Body of pancreas (tissue), 4 donors: ENCODE data around the gene CLHC1. TPM values are rescaled to one million over a fixed set of nuclear protein-coding genes. Genes with fewer than 3 reads are reported as not detected.

Experiments
- ATAC-seq: fragments of 150-250 bp; one replicate; pipeline ENCODE4 v1.9.1; 2016
- DNase-seq, 4 donors: peaks; one replicate each; pipeline ENCODE4 v3.0.0-alpha.2; 2019
- H3K27ac ChIP-seq, 4 donors: fragments of 200-600 bp; sonication (generic); 1 replicate in 3 of 4; 2 replicates in 1 of 4; pipeline versions ENCODE4 v1.5.1 to v1.6.1; 2016 to 2019; ENCODE audit warnings: mild to moderate bottlenecking in 1 of 4, mixed read lengths in 1 of 4, moderate library complexity in 1 of 4
- H3K27me3 ChIP-seq, 2 donors: fragments of 200-600 bp; sonication (generic); one replicate each; pipeline ENCODE4 v1.6.0; 2016; ENCODE audit warnings: mild to moderate bottlenecking in 1 of 2
- H3K36me3 ChIP-seq, 2 donors: fragments of 200-600 bp; sonication (generic); replicated peaks in 1 of 2; 2 replicates each; pipeline ENCODE4 v1.5.1; 2016; ENCODE audit warnings: low read depth in 2 of 2; ENCODE audit not compliant: insufficient read depth in 1 of 2
- H3K4me1 ChIP-seq: fragments of 200-600 bp; sonication (generic); one replicate; pipeline ENCODE4 v1.6.0; 2016
- H3K4me3 ChIP-seq, 2 donors: fragments of 200-600 bp; sonication (generic); 1 replicate in 1 of 2; 2 replicates in 1 of 2; pipeline ENCODE4 v1.5.1; 2016 to 2019
- H3K9me3 ChIP-seq, 3 donors: fragments of 200-600 bp; sonication (generic); 1 replicate in 2 of 3; 2 replicates in 1 of 3; pipeline ENCODE4 v1.5.1; 2016
- POLR2A ChIP-seq, 3 donors: fragments of 450-650 bp; IDR thresholded peaks; one replicate each; pipeline ENCODE4 v1.6.1; 2016; ENCODE audit warnings: antibody characterized with exemption in 3 of 3, mild to moderate bottlenecking in 2 of 3
- WGBS, 2 donors: methylation state at CpG; one replicate each; pipeline ENCODE4 v1.1.5; 2017; 5-methylcytosine and 5-hydroxymethylcytosine counted together
- intact Hi-C: fragments of 100-400 bp; cut with DNase I; formaldehyde crosslinking; loops from one replicate; pipeline ENCODE4 v1.15.1; 2023
- total RNA-seq, 2 donors: library from RNA; depleted of rRNA; stranded (reverse); fragments of >200 nt; gene quantifications; one replicate each; pipeline ENCODE4 v1.1.0, GENCODE V29; 2016
- TF ChIP-seq, protein P1 (sequence below), 7 experiments: fragments of 450-650 bp in 4 of 7; fragments of 200-600 bp in 3 of 7; sonication (generic) in 3 of 7; IDR thresholded peaks; one replicate each; pipeline ENCODE4 v1.5.1; 2016 to 2019; ENCODE audit warnings: antibody characterized with exemption in 7 of 7

CLHC1 gene
- total RNA-seq, 2 donors from 2014 or later, result 3.3 to 19.7 TPM

GRCh38 chr2:55169915-55170314 lies 62.2 kb downstream of the CLHC1 start:
- TF ChIP-seq, protein P1, sequence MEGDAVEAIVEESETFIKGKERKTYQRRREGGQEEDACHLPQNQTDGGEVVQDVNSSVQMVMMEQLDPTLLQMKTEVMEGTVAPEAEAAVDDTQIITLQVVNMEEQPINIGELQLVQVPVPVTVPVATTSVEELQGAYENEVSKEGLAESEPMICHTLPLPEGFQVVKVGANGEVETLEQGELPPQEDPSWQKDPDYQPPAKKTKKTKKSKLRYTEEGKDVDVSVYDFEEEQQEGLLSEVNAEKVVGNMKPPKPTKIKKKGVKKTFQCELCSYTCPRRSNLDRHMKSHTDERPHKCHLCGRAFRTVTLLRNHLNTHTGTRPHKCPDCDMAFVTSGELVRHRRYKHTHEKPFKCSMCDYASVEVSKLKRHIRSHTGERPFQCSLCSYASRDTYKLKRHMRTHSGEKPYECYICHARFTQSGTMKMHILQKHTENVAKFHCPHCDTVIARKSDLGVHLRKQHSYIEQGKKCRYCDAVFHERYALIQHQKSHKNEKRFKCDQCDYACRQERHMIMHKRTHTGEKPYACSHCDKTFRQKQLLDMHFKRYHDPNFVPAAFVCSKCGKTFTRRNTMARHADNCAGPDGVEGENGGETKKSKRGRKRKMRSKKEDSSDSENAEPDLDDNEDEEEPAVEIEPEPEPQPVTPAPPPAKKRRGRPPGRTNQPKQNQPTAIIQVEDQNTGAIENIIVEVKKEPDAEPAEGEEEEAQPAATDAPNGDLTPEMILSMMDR (IDR thresholded peaks at IDR 0.05), result no peak
- no peak for TF ChIP-seq POLR2A (IDR thresholded peaks at IDR 0.05)
- Histone ChIP-seq H3K4me1 (peaks cover 60% of the 10 kb centered on the region), H3K27me3 (no peaks in the 10 kb centered on the region), H3K36me3 (no peaks in the 10 kb centered on the region), H3K4me3 (no peak overlapping the region), H3K27ac (peak overlapping the region in 2 of 4 donors; percentile 57 to 58), H3K9me3 (no peaks in the 10 kb centered on the region)
- intact Hi-C loops, result loop anchor here (10.0 kb wide), 2 partner anchors 145 to 275 kb away; no protein-coding TSS in a partner anchor
- WGBS, 2 donors, result 11 to 14% methylated on average over 3 of the region's 3 CpGs
- peak; percentile 31 to 58 (median 42) for DNase-seq
- peak; percentile 80 for ATAC-seq

GRCh38 chr2:55169359-55169758 lies 62.7 kb downstream of the CLHC1 start:
- ATAC-seq (no peak), DNase-seq (no peak)
- Histone ChIP-seq H3K27me3 (no peaks in the 10 kb centered on the region), H3K4me3 (no peak overlapping the region), H3K4me1 (peaks cover 66% of the 10 kb centered on the region), H3K36me3 (no peaks in the 10 kb centered on the region), H3K9me3 (no peaks in the 10 kb centered on the region), H3K27ac (peak overlapping the region in 2 of 4 donors; percentile 57 to 58)
- WGBS, 2 donors, result 60 to 62% methylated on average over 1 of the region's 1 CpG
- intact Hi-C loops, result loop anchor here (10.0 kb wide), 1 partner anchor 145 kb away; no protein-coding TSS in a partner anchor
- TF ChIP-seq POLR2A (IDR thresholded peaks at IDR 0.05), result no peak
- TF ChIP-seq, protein P1 (IDR thresholded peaks at IDR 0.05), result no peak

- intact Hi-C loops, result loop anchor here (10.0 kb wide), 1 partner anchor 144 kb away; no protein-coding TSS in a partner anchor
Measured at GRCh38 chr2:55168221-55169154, 63.6 kb downstream of the CLHC1 start.

DNA sequence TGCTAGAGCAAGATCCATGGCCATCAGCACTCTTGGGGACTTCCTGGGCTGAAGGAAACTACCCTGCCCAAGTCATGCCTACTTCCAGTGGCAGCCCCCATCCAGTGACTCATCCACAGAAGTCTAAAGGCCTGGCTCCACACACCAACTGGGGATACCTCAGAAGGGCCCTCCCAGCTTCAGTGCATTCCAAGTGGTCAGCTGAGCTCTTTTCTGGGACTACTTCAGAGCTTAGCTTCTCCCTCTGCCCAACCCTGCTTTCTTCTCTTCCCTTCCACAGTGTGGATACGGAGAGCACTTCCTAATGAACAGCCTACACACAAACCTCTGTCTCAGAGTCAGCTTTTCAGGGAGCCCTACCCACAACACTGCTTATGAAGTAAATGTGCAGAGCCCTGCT lies 66.5 kb downstream of the CLHC1 start:
- peaks cover 100% of the 10 kb centered on the region for H3K4me1 ChIP-seq
- H3K27me3 ChIP-seq, result no peaks in the 10 kb centered on the region
- peak overlapping the region in 2 of 4 donors; percentile 41 to 49 for H3K27ac ChIP-seq
- H3K36me3 ChIP-seq, result no peaks in the 10 kb centered on the region
- no peak for ATAC-seq
- H3K9me3 ChIP-seq, result no peaks in the 10 kb centered on the region
- DNase-seq, result no peak
- WGBS, 2 donors, result 85 to 95% methylated on average over 1 of the region's 1 CpG
- intact Hi-C loops, result loop anchor here (10.0 kb wide), 1 partner anchor 141 kb away; no protein-coding TSS in a partner anchor
- H3K4me3 ChIP-seq, result no peak overlapping the region
- TF ChIP-seq, protein P1 (IDR thresholded peaks at IDR 0.05), result no peak
- TF ChIP-seq POLR2A (IDR thresholded peaks at IDR 0.05), result no peak

More at GRCh38 chr2:55168221-55169154, 63.6 kb downstream of the CLHC1 start:
- DNase-seq (peak; percentile 62 to 79 (median 67)), ATAC-seq (peak; percentile 64)
- WGBS, 2 donors, result 17 to 19% methylated on average over 6 of the region's 6 CpGs
- no peaks in the 10 kb centered on the region for H3K9me3 ChIP-seq
- TF ChIP-seq, protein P1 (IDR thresholded peaks at IDR 0.05), result peak; percentile 33 to 90 (median 76)
- TF ChIP-seq POLR2A (IDR thresholded peaks at IDR 0.05), result no peak
- no peak overlapping the region for H3K4me3 ChIP-seq
- H3K27ac ChIP-seq, result peak overlapping the region; percentile 43 to 58 (median 55)
- H3K27me3 ChIP-seq, result no peaks in the 10 kb centered on the region
- H3K36me3 ChIP-seq, result no peaks in the 10 kb centered on the region
- peaks cover 75% of the 10 kb centered on the region for H3K4me1 ChIP-seq
